ENCODE data around the gene CAPN7. TPM values are rescaled to one million over a fixed set of nuclear protein-coding genes. Genes with fewer than 3 reads are reported as not detected.

The CAPN7 gene
- total RNA-seq, 1 donor from 2014 or later, result 49.5 TPM

DNA sequence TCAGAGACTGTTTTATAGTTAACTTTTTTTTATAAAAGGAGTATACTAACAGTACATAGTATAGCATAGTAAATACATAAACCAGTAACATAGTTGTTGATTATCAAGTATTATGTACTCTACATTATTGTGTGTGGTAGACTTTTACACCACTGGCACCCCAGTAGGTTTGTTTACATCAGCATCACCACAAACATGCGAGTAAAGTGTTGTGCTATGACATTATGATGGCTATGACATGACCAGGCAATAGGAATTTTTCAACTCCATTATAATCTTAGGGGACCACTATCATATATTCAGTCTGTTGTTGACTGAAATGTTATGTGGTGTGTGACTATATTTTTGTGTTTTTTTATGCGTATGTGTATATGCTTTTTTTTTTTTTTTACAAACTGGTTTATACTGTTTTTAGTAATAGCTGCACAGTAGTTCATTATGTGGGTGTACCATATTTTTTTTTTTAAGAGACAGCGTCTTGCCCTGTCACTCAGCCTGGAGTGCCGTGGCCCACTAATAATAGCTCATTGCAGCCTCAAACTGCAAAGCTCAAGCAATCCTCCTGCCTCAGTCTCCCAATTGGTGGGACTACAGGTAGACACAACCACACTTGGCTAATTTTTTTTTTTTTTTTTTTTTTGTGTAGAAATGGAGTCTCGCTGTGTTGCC, 1.9 kb downstream of the CAPN7 start:
- Mint-ChIP-seq H3K4me3 (ENCODE audit: unreplicated experiment) (peak overlapping the region; percentile 87), H3K9me3 (ENCODE audit: unreplicated experiment) (no peaks in the 10 kb centered on the region), H3K36me3 (ENCODE audit: unreplicated experiment) (peaks cover 13% of the 10 kb centered on the region), H3K27ac (ENCODE audit: unreplicated experiment) (peak overlapping the region; percentile 80), H3K4me1 (ENCODE audit: unreplicated experiment) (peaks cover 27% of the 10 kb centered on the region), H3K27me3 (ENCODE audit: unreplicated experiment) (no peaks in the 10 kb centered on the region)
- TF ChIP-seq CTCF (IDR thresholded peaks at IDR 0.05), result no peak
- no peak for DNase-seq (ENCODE audit: extremely low spot score, unreplicated experiment)

DNA sequence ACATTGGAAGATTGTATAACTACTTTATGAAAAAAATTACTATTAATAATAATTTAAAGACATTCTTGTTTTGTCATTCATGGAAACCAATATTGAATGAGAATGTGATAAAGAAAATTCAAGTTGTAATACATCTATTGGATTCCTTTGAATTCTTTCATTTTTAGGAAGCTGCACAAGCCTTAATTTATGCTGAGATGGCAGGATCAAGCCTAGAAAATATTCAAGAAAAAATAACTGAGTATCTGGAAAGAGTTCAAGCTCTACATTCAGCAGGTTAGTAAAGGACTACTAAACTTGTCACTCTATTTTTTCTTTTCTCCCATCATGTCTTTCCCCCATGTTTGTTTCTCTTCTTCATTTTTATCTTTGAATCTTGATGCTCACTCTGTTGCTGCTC, 5.9 kb downstream of the CAPN7 start:
- Mint-ChIP-seq H3K36me3 (ENCODE audit: unreplicated experiment) (peaks cover 38% of the 10 kb centered on the region), H3K4me1 (ENCODE audit: unreplicated experiment) (peaks cover 20% of the 10 kb centered on the region), H3K27me3 (ENCODE audit: unreplicated experiment) (no peaks in the 10 kb centered on the region), H3K27ac (ENCODE audit: unreplicated experiment) (no peak overlapping the region), H3K4me3 (ENCODE audit: unreplicated experiment) (no peak overlapping the region), H3K9me3 (ENCODE audit: unreplicated experiment) (no peaks in the 10 kb centered on the region)
- TF ChIP-seq CTCF (IDR thresholded peaks at IDR 0.05), result no peak
- DNase-seq (ENCODE audit: extremely low spot score, unreplicated experiment), result no peak

- TF ChIP-seq CTCF (IDR thresholded peaks at IDR 0.05), result no peak
- Mint-ChIP-seq H3K4me3 (ENCODE audit: unreplicated experiment) (no peak overlapping the region), H3K36me3 (ENCODE audit: unreplicated experiment) (peaks cover 62% of the 10 kb centered on the region), H3K27me3 (ENCODE audit: unreplicated experiment) (no peaks in the 10 kb centered on the region), H3K4me1 (ENCODE audit: unreplicated experiment) (peaks cover under 1% of the 10 kb centered on the region), H3K27ac (ENCODE audit: unreplicated experiment) (no peak overlapping the region), H3K9me3 (ENCODE audit: unreplicated experiment) (no peaks in the 10 kb centered on the region)
- no peak for DNase-seq (ENCODE audit: extremely low spot score, unreplicated experiment)
These were observed 8.7 kb downstream of the CAPN7 start for GRCh38 chr3:15214758-15215157.

GRCh38 chr3:15215996-15216395, 9.9 kb downstream of the CAPN7 start:
- no peak for DNase-seq (ENCODE audit: extremely low spot score, unreplicated experiment)
- no peaks in the 10 kb centered on the region for H3K27me3 Mint-ChIP-seq (ENCODE audit: unreplicated experiment)

DNA sequence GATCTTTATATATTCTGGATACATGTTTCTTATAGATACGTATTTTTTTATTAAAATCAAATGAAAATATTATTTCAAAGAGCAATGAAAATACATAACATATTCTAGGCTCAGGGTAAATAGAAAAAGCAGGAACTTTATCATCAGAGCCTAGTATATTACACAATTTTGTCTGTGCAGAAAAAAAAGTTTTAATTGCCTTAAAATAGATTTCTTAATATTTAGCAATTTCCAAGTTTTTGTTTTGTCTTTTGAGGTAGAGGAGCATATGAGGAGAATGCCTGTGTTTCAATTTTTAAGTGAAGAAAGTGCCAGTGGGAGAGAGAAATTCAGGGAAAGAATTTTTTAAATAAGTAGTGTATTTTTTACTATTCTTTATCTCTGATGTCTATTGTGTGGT, 10.5 kb downstream of the CAPN7 start:
- DNase-seq (ENCODE audit: extremely low spot score, unreplicated experiment), result no peak
- H3K27ac Mint-ChIP-seq (ENCODE audit: unreplicated experiment), result no peak overlapping the region
- no peaks in the 10 kb centered on the region for H3K27me3 Mint-ChIP-seq (ENCODE audit: unreplicated experiment)
- H3K36me3 Mint-ChIP-seq (ENCODE audit: unreplicated experiment), result peaks cover 67% of the 10 kb centered on the region
- no peak overlapping the region for H3K4me3 Mint-ChIP-seq (ENCODE audit: unreplicated experiment)
- no peak for TF ChIP-seq CTCF (IDR thresholded peaks at IDR 0.05)
- H3K4me1 Mint-ChIP-seq (ENCODE audit: unreplicated experiment), result no peaks in the 10 kb centered on the region
- no peaks in the 10 kb centered on the region for H3K9me3 Mint-ChIP-seq (ENCODE audit: unreplicated experiment)

More at GRCh38 chr3:15215996-15216395, 9.9 kb downstream of the CAPN7 start:
- TF ChIP-seq CTCF (IDR thresholded peaks at IDR 0.05), result no peak
- no peaks in the 10 kb centered on the region for H3K9me3 Mint-ChIP-seq (ENCODE audit: unreplicated experiment)
- no peak overlapping the region for H3K4me3 Mint-ChIP-seq (ENCODE audit: unreplicated experiment)
- no peaks in the 10 kb centered on the region for H3K4me1 Mint-ChIP-seq (ENCODE audit: unreplicated experiment)
- H3K27ac Mint-ChIP-seq (ENCODE audit: unreplicated experiment), result no peak overlapping the region
- peaks cover 67% of the 10 kb centered on the region for H3K36me3 Mint-ChIP-seq (ENCODE audit: unreplicated experiment)
